GM21390 (cell line): ENCODE results near the gene KPNA6.

Source experiments
- ATAC-seq: cut with Tn5 transposase; IDR thresholded peaks from one replicate; pipeline ENCODE4 v1.9.1; 2021; ENCODE audit not compliant: unreplicated experiment

Gene KPNA6

DNA sequence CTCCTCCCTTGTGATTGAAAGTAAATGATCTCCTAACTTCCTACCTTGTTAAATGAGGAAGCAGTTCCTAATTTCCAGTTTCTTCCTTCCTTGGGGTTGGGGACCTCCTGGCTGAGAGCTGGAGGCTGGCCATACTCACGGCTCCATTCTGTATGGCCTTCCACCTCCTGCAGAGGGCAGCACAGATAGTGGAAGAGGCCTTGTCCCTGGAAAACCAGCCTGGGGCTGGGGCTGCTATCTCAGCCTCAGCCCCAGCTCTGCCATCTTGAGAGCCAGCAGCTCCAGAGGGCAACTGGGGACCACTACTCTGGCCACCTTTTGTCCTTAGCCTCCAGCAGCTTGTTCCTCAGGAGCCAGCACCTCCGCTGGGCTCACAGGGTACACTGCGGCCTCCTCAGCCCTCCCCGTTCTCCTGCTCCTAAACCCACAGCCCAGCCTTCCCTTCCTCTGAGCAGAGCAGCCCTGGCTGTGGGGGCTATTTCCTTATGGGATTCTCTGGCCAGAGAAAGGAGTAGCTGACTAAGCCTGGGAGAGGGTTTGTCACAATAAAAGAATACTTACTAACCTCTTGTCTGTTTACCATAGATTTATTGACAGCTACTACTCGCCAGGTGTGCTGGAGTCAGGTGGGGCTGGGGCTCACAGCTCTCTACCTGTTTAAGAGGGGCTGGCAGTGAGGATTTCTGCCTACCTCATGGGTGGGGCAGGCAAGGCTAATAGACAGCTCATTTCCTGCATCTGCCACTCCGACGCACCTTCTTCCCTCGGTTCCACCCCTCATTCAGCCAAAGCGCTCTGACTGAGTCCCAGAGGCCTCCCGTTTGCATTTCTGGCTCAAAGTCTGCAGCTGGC, 108.0 kb downstream of the KPNA6 start:
- no peak for ATAC-seq

DNA sequence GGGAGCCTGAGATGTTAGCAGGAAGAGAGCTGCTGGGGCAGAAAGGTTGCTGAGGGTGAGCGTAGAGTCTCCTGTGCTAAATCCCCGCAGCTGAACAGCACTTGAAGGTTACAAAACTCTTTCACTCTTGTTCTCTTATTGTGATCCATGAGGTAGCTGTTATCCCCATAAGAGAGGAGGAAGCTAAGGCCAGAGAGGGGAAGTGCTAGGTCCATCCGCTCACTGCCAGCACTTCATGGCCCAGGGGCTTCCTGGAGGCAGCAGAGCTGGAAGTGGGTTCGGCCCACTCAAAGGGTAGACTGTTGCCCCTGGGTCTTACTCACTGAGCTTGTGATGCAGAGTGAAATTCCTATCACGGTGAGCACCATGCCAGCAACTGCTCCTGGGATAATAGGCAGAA, 108.7 kb downstream of the KPNA6 start:
- ATAC-seq = no peak

DNA sequence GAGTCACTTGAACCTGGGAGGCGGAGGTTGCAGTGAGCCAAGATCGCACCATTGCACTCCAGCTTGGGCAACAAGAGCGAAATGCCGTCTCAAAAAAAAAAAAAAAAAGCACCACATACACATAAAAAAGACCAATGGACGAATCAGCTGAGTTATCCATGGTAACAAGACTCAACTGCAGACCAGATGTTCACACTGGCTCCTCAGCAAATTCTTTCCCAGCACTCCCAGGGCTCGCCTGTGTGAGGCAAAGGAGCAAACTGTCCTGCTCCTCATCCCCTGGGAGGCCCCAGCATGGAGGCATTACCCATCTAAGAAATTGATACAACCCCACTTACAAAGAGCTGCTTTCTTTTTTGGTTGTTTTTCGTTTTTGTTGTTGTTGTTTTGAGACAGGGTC, 111.2 kb downstream of the KPNA6 start:
- ATAC-seq = no peak

DNA sequence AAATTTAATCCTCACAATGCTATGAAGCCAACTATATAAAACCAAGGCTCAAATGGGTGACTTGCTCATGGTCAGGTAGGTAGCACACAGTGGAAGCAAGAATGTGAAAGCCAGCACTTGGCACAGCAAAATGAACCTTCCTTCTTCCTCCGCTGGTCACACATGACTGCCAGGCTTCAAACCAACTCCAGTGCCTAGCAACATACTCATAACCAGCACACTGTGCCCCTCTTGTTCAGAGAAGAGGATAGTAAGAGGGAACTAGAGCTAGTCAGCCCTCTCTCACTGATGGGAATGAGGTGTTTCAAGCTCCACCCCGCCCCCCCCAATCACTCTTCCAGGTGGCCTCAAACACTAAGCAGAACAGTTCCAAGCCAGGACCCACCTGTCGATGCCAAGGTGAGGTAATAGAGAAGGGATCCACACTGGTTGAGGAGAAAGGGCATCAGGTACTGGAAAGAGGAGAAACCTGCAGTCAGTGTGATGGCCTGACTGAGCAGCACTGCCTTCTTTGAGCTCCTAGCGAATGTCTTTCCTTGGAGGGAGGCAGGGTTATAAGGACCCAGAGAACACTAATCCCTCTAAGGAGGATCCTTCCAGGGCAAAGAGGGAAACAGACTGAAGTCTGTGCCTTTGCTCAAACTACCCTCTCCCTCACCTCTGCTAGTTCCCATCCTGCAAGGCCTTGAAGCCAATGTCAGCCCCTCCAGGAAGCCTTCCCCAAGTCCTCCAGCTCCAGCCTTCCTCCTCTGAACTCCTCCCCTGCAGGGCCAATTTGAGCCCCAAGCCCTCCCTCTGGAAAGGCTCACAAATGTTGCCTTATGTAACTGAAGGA, 113.1 kb downstream of the KPNA6 start:
- no peak for ATAC-seq

GRCh38 chr1:32221581-32221979, 113.7 kb downstream of the KPNA6 start:
- ATAC-seq = no peak

- peak; percentile 92 for ATAC-seq
Measured at GRCh38 chr1:32221980-32222755, 114.3 kb downstream of the KPNA6 start, which contains the start of the genes EIF3I and TMEM234. Gene EIF3I, plus strand, starts transcription at chr1:32222407. Its CDS starts 35 bp downstream, at chr1:32222442. Gene TMEM234, minus strand, starts transcription at chr1:32222353. Its CDS starts 31 bp downstream, at chr1:32222322.

DNA sequence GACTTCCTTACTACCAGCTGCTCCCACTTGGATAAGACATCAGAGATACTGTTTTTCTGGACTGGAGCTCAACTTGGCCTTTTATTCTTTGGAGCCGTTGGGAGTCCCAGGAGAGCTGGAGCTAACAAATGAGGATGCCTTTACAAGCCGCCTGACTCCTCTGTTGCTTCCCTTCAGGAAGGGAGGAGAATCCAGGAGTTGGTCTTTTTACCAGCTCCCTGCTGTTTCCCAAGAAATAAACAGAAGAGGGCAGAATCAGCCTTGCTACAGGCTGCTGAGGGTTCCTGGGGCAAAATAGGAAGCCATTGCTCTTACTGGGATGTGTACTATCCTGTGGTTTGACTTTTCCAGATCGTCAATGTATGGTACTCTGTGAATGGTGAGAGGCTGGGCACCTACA, 115.8 kb downstream of the KPNA6 start:
- ATAC-seq = no peak

- no peak for ATAC-seq
Measured at GRCh38 chr1:32224285-32224684, 116.4 kb downstream of the KPNA6 start.
